ENCODE results near the gene SIAH1.

DNA sequence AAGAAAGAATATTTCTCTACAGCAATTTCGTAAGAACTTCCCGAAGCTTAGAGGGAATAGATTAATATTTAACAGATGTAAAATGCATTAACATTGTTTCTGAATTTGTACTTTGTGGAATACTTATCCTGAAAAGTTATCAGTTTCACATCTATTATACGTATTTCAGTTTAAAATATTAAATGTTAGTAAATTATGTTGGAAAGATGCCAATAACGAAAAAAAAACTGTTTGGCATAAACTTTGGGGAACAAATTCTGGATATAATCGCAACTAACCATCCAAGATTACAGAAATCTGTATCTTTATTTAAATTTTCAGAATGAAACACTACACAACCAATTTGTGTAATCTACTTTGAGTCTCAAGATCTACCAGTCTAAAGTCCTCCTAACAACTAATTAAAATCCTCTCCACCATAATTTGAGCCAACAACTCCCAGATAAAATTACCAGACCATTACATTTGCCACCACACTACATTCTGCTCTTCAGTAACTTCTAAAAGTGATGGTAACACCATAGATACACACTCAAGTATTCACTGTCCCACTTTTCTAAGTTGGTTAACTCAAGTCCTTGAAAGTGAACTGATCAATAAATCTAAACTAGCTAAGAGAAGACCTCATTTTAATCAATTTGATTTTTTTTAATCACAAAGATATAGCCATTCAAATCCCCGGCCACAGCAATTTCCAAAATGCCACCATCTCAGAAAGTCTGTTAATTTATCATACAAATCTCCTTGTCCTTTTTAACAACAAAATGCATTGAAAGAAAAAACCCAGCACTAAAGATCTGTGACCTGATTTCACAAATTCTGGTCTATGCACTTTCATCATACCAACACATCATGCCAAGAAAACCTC is 2.0 kb downstream of the SIAH1 start:
- TF ChIP-seq, protein P1, sequence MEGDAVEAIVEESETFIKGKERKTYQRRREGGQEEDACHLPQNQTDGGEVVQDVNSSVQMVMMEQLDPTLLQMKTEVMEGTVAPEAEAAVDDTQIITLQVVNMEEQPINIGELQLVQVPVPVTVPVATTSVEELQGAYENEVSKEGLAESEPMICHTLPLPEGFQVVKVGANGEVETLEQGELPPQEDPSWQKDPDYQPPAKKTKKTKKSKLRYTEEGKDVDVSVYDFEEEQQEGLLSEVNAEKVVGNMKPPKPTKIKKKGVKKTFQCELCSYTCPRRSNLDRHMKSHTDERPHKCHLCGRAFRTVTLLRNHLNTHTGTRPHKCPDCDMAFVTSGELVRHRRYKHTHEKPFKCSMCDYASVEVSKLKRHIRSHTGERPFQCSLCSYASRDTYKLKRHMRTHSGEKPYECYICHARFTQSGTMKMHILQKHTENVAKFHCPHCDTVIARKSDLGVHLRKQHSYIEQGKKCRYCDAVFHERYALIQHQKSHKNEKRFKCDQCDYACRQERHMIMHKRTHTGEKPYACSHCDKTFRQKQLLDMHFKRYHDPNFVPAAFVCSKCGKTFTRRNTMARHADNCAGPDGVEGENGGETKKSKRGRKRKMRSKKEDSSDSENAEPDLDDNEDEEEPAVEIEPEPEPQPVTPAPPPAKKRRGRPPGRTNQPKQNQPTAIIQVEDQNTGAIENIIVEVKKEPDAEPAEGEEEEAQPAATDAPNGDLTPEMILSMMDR (IDR thresholded peaks at IDR 0.05), result no peak
- TF ChIP-seq POLR2A (IDR thresholded peaks at IDR 0.05), result no peak

Data from body of pancreas (tissue), 4 donors.